IMR-90 (cell line): ENCODE data around the gene RAB43. TPM values are rescaled to one million over a fixed set of nuclear protein-coding genes. Genes with fewer than 3 reads are reported as not detected.

Experiments used
- ATAC-seq: fragments of 200-7000 bp; cut with Tn5 transposase; 2 replicates; pipeline ENCODE4 v1.9.1; 2020; ENCODE audit warnings: low read depth, mild to moderate bottlenecking, moderate library complexity
- BruUV-seq: library from RNA; stranded (reverse); fragments of 400-500 nt; replicated peaks from 2 replicates; lab custom pipeline; 2021; lab: Mats Ljungman, UMichigan
- CTCF ChIA-PET: fragments of 300-600 bp; formaldehyde crosslinking; extraction: SDS; loops from one replicate; lab custom pipeline; 2021; ENCODE audit warnings: antibody characterized with exemption; lab: Yijun Ruan, JAX
- POLR2A ChIA-PET: fragments of 300-600 bp; sonication (Branson Sonifier 250); formaldehyde crosslinking; loops from one replicate; lab custom pipeline; 2022; ENCODE audit warnings: antibody characterized with exemption; ENCODE audit not compliant: unreplicated experiment; lab: Charles Lee
- DNase-seq: peaks from one replicate; pipeline ENCODE4 v3.0.0; 2013
- H2AFZ ChIP-seq: replicated peaks from 2 replicates; pipeline ENCODE3; 2013; ENCODE audit warnings: low read length, mild to moderate bottlenecking; ENCODE audit not compliant: poor library complexity
- H2AK5ac ChIP-seq: 2 replicates; pipeline ENCODE4 v1.6.1; 2013; ENCODE audit warnings: low read depth, low read length, inconsistent platforms
- H2AK9ac ChIP-seq: replicated peaks from 2 replicates; pipeline ENCODE3; 2013; ENCODE audit warnings: mild to moderate bottlenecking, low read depth, low read length, moderate library complexity; ENCODE audit not compliant: poor library complexity
- H2BK120ac ChIP-seq: 2 replicates; pipeline ENCODE4 v1.6.1; 2013; ENCODE audit warnings: low read depth, low read length, inconsistent platforms
- H2BK15ac ChIP-seq: 3 replicates; pipeline ENCODE4 v1.6.1; 2013; ENCODE audit warnings: low read depth, low read length, inconsistent platforms
- H2BK20ac ChIP-seq: 2 replicates; pipeline ENCODE4 v1.6.1; 2013; ENCODE audit warnings: low read depth, mild to moderate bottlenecking, inconsistent platforms, low read length, moderate library complexity
- H2BK5ac ChIP-seq: 2 replicates; pipeline ENCODE4 v1.6.1; 2013; ENCODE audit warnings: mild to moderate bottlenecking, low read depth, low read length, inconsistent platforms; ENCODE audit not compliant: poor library complexity, severe bottlenecking
- H3K14ac ChIP-seq: replicated peaks from 2 replicates; pipeline ENCODE4 v1.6.1; 2013; ENCODE audit warnings: low read depth, low read length, inconsistent platforms
- H3K18ac ChIP-seq: 2 replicates; pipeline ENCODE4 v1.6.1; 2013; ENCODE audit warnings: low read depth, low read length, control low read depth
- H3K23ac ChIP-seq: 2 replicates; pipeline ENCODE4 v1.6.1; 2013; ENCODE audit warnings: low read depth, low read length, inconsistent platforms
- H3K27ac ChIP-seq: 2 replicates; pipeline ENCODE4 v1.5.1; 2013; ENCODE audit warnings: mild to moderate bottlenecking, control low read depth, low read length; ENCODE audit not compliant: insufficient read depth
- H3K27me3 ChIP-seq: 2 replicates; pipeline ENCODE4 v1.6.1; 2013; ENCODE audit warnings: low read length; ENCODE audit not compliant: control insufficient read depth, insufficient read depth
- H3K36me3 ChIP-seq: 2 replicates; pipeline ENCODE4 v1.6.1; 2013; ENCODE audit warnings: low read length, mixed read lengths; ENCODE audit not compliant: control insufficient read depth, insufficient read depth
- H3K4ac ChIP-seq: 2 replicates; pipeline ENCODE4 v1.6.1; 2013; ENCODE audit warnings: low read depth, low read length, inconsistent platforms
- H3K4me1 ChIP-seq: 2 replicates; pipeline ENCODE4 v1.6.1; 2013; ENCODE audit warnings: low read length, mixed read lengths; ENCODE audit not compliant: control insufficient read depth, insufficient read depth
- H3K4me2 ChIP-seq: 2 replicates; pipeline ENCODE4 v1.6.1; 2013; ENCODE audit warnings: low read depth, mild to moderate bottlenecking, control low read depth, low read length, moderate library complexity
- H3K4me3 ChIP-seq: 2 replicates; pipeline ENCODE4 v1.5.1; 2013; ENCODE audit warnings: low read depth, mild to moderate bottlenecking, control low read depth, low read length, moderate library complexity; ENCODE audit not compliant: insufficient read depth
- H3K56ac ChIP-seq: 2 replicates; pipeline ENCODE4 v1.6.1; 2013; ENCODE audit warnings: low read length, inconsistent platforms; ENCODE audit not compliant: insufficient read depth; ENCODE audit errors: extremely low read depth
- H3K79me1 ChIP-seq, 2 experiments: 2 replicates each; pipeline ENCODE4 v1.6.1; 2013; ENCODE audit warnings: low read length in 2 of 2, inconsistent platforms in 1 of 2, low read depth in 1 of 2
- H3K9ac ChIP-seq: 2 replicates; pipeline ENCODE4 v1.6.1; 2013; ENCODE audit warnings: low read depth, low read length, control low read depth
- H3K9me1 ChIP-seq: 2 replicates; pipeline ENCODE4 v1.6.1; 2013; ENCODE audit warnings: low read length, inconsistent platforms; ENCODE audit not compliant: insufficient read depth
- H3K9me3 ChIP-seq: 2 replicates; pipeline ENCODE4 v1.6.1; 2013; ENCODE audit warnings: low read length; ENCODE audit not compliant: control insufficient read depth, insufficient read depth
- H4K20me1 ChIP-seq: 2 replicates; pipeline ENCODE4 v1.6.1; 2013; ENCODE audit warnings: low read length, inconsistent platforms; ENCODE audit not compliant: insufficient read depth
- H4K5ac ChIP-seq: 2 replicates; pipeline ENCODE4 v1.6.1; 2013; ENCODE audit warnings: mild to moderate bottlenecking, low read depth, low read length, control low read depth
- H4K8ac ChIP-seq, 2 experiments: 2 replicates each; pipeline ENCODE4 v1.6.1; 2013; ENCODE audit warnings: low read depth in 2 of 2, low read length in 2 of 2, control low read depth in 1 of 2, inconsistent platforms in 1 of 2
- H4K91ac ChIP-seq: 2 replicates; pipeline ENCODE4 v1.6.1; 2013; ENCODE audit warnings: low read depth, low read length, inconsistent platforms; ENCODE audit not compliant: insufficient read depth
- BHLHE40 ChIP-seq: fragments of 150-350 bp; IDR thresholded peaks from 2 replicates; pipeline ENCODE4 v1.6.1; 2016; ENCODE audit warnings: mild to moderate bottlenecking, low read depth, low read length
- CEBPB ChIP-seq: IDR thresholded peaks from 2 replicates; pipeline ENCODE4 v1.6.1; 2012; ENCODE audit warnings: low read depth, low read length, improper control_type of control experiment
- CHD1 ChIP-seq: IDR thresholded peaks from 2 replicates; pipeline ENCODE4 v1.6.1; 2012; ENCODE audit warnings: low read depth, low read length, improper control_type of control experiment
- CTCF ChIP-seq: conservative IDR thresholded peaks from 2 replicates; pipeline ENCODE4 v1.5.1; 2012; ENCODE audit warnings: mild to moderate bottlenecking, low read depth, low read length, improper control_type of control experiment
- ELK1 ChIP-seq: fragments of 150-350 bp; IDR thresholded peaks from 2 replicates; pipeline ENCODE4 v1.6.1; 2016; ENCODE audit warnings: low read depth, mild to moderate bottlenecking, low read length, moderate library complexity, borderline replicate concordance
- FOS ChIP-seq: fragments of 150-350 bp; IDR thresholded peaks from 2 replicates; pipeline ENCODE4 v1.6.1; 2016; ENCODE audit warnings: low read depth, low read length
- MAFK ChIP-seq: IDR thresholded peaks from 2 replicates; pipeline ENCODE4 v1.6.1; 2012; ENCODE audit warnings: low read depth, low read length, improper control_type of control experiment
- MAZ ChIP-seq: IDR thresholded peaks from 2 replicates; pipeline ENCODE4 v1.6.1; 2012; ENCODE audit warnings: low read depth, mild to moderate bottlenecking, low read length, improper control_type of control experiment, moderate library complexity, borderline replicate concordance
- NFE2L2 ChIP-seq: fragments of 150-350 bp; IDR thresholded peaks from 2 replicates; pipeline ENCODE4 v1.6.1; 2016; ENCODE audit warnings: low read depth, mild to moderate bottlenecking, low read length
- POLR2A ChIP-seq: IDR thresholded peaks from 2 replicates; pipeline ENCODE4 v1.6.1; 2012; ENCODE audit warnings: mild to moderate bottlenecking, low read depth, low read length
- RAD21 ChIP-seq: IDR thresholded peaks from 2 replicates; pipeline ENCODE4 v1.6.1; 2012; ENCODE audit warnings: low read length, improper control_type of control experiment
- RCOR1 ChIP-seq: IDR thresholded peaks from 2 replicates; pipeline ENCODE4 v1.6.1; 2012; ENCODE audit warnings: mild to moderate bottlenecking, low read length, improper control_type of control experiment; ENCODE audit not compliant: insufficient replicate concordance
- RFX5 ChIP-seq: IDR thresholded peaks from 2 replicates; pipeline ENCODE4 v1.8.0; 2012; ENCODE audit warnings: low read depth, mild to moderate bottlenecking, low read length, moderate library complexity
- USF2 ChIP-seq: fragments of 150-350 bp; IDR thresholded peaks from 2 replicates; pipeline ENCODE4 v1.6.1; 2017; ENCODE audit warnings: mild to moderate bottlenecking, antibody characterized with exemption, low read length, low read depth
- WGBS, 2 experiments: methylation state at CpG; one replicate each; pipeline versions ENCODE4 v1.1.5 to v1.1.7; 2013; ENCODE audit warnings: missing lambda C conversion rate in 2 of 2; ENCODE audit not compliant: insufficient read length in 1 of 2; ENCODE audit errors: extremely low coverage in 2 of 2; 5-methylcytosine and 5-hydroxymethylcytosine counted together
- dilution Hi-C: fragments of 300-500 bp; cut with HindIII; formaldehyde crosslinking; loops from one replicate; pipeline ENCODE4 v1.14.3; 2018; ENCODE audit warnings: low sequenced_read_pairs; ENCODE audit not compliant: unreplicated experiment
- in situ Hi-C: fragments of 300-500 bp; cut with MboI; formaldehyde crosslinking; loops from 3 replicates; pipeline ENCODE4 v1.14.3; 2019; ENCODE audit warnings: low sequenced_read_pairs, inconsistent platforms, mixed read lengths
- intact Hi-C: fragments of 100-400 bp; cut with micrococcal nuclease; formaldehyde crosslinking; loops from 2 replicates; pipeline ENCODE4 v1.10.0; 2022
- polyA plus RNA-seq, 3 experiments: library from polyadenylated mRNA; depleted of rRNA; stranded (reverse); fragments of >200 nt; gene quantifications; 2 replicates each; pipeline ENCODE4 v1.2.3, GENCODE V29; 2012; ENCODE audit warnings: low replicate concordance in 1 of 3
- total RNA-seq: library from RNA; depleted of rRNA; stranded (reverse); fragments of >200 nt; gene quantifications from 2 replicates; pipeline ENCODE4 v1.2.3, GENCODE V29; 2012

The RAB43 gene
- total and polyA plus RNA-seq, 2 of the 4 experiments (the other 2 are of a cell fraction) = 9.9 to 14.0 TPM

GRCh38 chr3:129120254-129121004 lies 1.2 kb downstream of the RAB43 start:
- intact Hi-C loops = no loop called here
- BruUV-seq = no TSS peak
- TF ChIP-seq POLR2A (peak; percentile 58; the same call in 1 of the 2 replicates), ELK1 (no peak), CEBPB (peak; percentile 30), USF2 (no peak), RCOR1 (peak; percentile 24), RFX5 (no peak), NFE2L2 (no peak), CTCF (0 out of 2 replicates have a peak, but pooled peaks have one; percentile 9), BHLHE40 (no peak), RAD21 (peak; percentile 7; the same call in 1 of the 2 replicates), MAFK (no peak), CHD1 (no peak), FOS (no peak), MAZ (peak; percentile 42; the same call in 1 of the 2 replicates)

More at GRCh38 chr3:129120254-129121004, 1.2 kb downstream of the RAB43 start:
- H4K8ac ChIP-seq = peak overlapping the region in 1 of 2 experiments; percentile 69; a peak in 3 of 4 replicates
- ChIA-PET POLR2A (no interaction called here), CTCF (interaction anchor here (1.3 kb wide), 1 partner anchor 150 kb away, joined by 5 read pairs; no protein-coding TSS in a partner anchor)
- in situ Hi-C loops = no loop called here
- H4K5ac ChIP-seq = peak overlapping the region; percentile 20
- H3K23ac ChIP-seq = peak overlapping the region; percentile 94
- peak overlapping the region; percentile 79 for H3K4me2 ChIP-seq
- H3K4me1 ChIP-seq = peaks cover 24% of the 10 kb centered on the region
- peaks cover 17 to 54% of the 10 kb centered on the region in 2 experiments for H3K79me1 ChIP-seq
- H2AFZ ChIP-seq = peak overlapping the region; percentile 94
- H3K36me3 ChIP-seq = peaks cover 6% of the 10 kb centered on the region
- H4K91ac ChIP-seq = peak overlapping the region; percentile 73
- H3K56ac ChIP-seq = peak overlapping the region; percentile 53
- no peaks in the 10 kb centered on the region for H3K27me3 ChIP-seq
- peaks cover 26% of the 10 kb centered on the region for H3K9me1 ChIP-seq
- H2AK5ac ChIP-seq = peak overlapping the region; percentile 91; the same call in 1 of the 2 replicates
- ATAC-seq (peak; percentile 56), DNase-seq (peak; percentile 86)
- H4K20me1 ChIP-seq = peaks cover 50% of the 10 kb centered on the region
- H2BK5ac ChIP-seq = peak overlapping the region; percentile 47
- no peaks in the 10 kb centered on the region for H3K9me3 ChIP-seq
- peak overlapping the region; percentile 48; the same call in 1 of the 3 replicates for H2BK15ac ChIP-seq
- dilution Hi-C loops = no loop called here
- H3K4me3 ChIP-seq = peak overlapping the region; percentile 62
- peak overlapping the region; percentile 75 for H3K27ac ChIP-seq
- peak overlapping the region; percentile 18; the same call in 1 of the 2 replicates for H2BK20ac ChIP-seq
- H2BK120ac ChIP-seq = peak overlapping the region; percentile 51
- H2AK9ac ChIP-seq = peak overlapping the region; percentile 95
- H3K14ac ChIP-seq = peak overlapping the region; percentile 98
- peak overlapping the region; percentile 87 for H3K9ac ChIP-seq
- peak overlapping the region; percentile 77 for H3K4ac ChIP-seq
- 0% methylated on average over 2 of the region's 18 CpGs; no CpG with 5 or more reads in 1 of the 2 experiments for WGBS, 2 experiments
- H3K18ac ChIP-seq = peak overlapping the region; percentile 21
